ENCODE results near the gene SPINK2. TPM values are rescaled to one million over a fixed set of nuclear protein-coding genes. Genes with fewer than 3 reads are reported as not detected.

Gene SPINK2
- total and polyA plus RNA-seq, 2 of the 8 experiments (the other 6 are each of a cell fraction or from before 2014, with no cell fraction given), result 0.89 to 1.4 TPM

DNA sequence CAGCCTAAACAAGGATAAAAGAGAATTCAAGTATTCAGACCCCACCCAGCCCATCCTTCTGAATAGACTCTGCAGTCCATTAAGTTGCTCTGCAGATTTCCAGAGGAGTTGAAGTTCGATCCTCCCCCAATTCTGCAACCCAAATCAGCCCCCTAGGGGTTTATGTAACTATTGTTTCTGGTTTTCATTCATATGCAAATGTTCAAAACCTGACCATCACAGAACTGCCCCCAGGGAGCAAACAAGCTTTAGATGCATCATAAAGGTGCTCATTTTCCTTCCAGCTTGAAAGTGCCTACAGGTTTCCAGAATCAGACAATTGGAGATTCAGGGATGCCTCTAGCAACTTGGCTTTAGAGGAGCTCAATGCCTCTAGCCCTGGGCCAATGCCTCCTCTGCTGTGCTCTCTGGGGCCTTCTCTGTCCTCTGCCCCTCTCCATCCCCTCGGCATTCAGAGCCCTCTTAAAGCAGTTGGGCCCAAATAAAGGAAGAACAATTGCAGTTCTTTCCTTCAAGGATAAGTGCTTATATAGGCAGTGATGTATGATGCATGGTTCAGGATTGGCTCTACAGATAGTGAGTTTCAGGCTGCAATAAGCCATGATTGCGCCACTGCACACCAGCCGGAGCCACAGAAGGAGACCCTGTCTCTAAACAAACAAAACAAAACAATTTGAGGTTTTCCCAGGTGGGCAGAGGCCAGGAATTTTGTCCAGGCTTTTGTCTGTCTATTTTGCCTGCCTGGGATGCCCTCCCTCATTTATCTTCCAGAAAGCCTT, 23.5 kb upstream of the SPINK2 start (continued):
- TF ChIP-seq, protein P1, sequence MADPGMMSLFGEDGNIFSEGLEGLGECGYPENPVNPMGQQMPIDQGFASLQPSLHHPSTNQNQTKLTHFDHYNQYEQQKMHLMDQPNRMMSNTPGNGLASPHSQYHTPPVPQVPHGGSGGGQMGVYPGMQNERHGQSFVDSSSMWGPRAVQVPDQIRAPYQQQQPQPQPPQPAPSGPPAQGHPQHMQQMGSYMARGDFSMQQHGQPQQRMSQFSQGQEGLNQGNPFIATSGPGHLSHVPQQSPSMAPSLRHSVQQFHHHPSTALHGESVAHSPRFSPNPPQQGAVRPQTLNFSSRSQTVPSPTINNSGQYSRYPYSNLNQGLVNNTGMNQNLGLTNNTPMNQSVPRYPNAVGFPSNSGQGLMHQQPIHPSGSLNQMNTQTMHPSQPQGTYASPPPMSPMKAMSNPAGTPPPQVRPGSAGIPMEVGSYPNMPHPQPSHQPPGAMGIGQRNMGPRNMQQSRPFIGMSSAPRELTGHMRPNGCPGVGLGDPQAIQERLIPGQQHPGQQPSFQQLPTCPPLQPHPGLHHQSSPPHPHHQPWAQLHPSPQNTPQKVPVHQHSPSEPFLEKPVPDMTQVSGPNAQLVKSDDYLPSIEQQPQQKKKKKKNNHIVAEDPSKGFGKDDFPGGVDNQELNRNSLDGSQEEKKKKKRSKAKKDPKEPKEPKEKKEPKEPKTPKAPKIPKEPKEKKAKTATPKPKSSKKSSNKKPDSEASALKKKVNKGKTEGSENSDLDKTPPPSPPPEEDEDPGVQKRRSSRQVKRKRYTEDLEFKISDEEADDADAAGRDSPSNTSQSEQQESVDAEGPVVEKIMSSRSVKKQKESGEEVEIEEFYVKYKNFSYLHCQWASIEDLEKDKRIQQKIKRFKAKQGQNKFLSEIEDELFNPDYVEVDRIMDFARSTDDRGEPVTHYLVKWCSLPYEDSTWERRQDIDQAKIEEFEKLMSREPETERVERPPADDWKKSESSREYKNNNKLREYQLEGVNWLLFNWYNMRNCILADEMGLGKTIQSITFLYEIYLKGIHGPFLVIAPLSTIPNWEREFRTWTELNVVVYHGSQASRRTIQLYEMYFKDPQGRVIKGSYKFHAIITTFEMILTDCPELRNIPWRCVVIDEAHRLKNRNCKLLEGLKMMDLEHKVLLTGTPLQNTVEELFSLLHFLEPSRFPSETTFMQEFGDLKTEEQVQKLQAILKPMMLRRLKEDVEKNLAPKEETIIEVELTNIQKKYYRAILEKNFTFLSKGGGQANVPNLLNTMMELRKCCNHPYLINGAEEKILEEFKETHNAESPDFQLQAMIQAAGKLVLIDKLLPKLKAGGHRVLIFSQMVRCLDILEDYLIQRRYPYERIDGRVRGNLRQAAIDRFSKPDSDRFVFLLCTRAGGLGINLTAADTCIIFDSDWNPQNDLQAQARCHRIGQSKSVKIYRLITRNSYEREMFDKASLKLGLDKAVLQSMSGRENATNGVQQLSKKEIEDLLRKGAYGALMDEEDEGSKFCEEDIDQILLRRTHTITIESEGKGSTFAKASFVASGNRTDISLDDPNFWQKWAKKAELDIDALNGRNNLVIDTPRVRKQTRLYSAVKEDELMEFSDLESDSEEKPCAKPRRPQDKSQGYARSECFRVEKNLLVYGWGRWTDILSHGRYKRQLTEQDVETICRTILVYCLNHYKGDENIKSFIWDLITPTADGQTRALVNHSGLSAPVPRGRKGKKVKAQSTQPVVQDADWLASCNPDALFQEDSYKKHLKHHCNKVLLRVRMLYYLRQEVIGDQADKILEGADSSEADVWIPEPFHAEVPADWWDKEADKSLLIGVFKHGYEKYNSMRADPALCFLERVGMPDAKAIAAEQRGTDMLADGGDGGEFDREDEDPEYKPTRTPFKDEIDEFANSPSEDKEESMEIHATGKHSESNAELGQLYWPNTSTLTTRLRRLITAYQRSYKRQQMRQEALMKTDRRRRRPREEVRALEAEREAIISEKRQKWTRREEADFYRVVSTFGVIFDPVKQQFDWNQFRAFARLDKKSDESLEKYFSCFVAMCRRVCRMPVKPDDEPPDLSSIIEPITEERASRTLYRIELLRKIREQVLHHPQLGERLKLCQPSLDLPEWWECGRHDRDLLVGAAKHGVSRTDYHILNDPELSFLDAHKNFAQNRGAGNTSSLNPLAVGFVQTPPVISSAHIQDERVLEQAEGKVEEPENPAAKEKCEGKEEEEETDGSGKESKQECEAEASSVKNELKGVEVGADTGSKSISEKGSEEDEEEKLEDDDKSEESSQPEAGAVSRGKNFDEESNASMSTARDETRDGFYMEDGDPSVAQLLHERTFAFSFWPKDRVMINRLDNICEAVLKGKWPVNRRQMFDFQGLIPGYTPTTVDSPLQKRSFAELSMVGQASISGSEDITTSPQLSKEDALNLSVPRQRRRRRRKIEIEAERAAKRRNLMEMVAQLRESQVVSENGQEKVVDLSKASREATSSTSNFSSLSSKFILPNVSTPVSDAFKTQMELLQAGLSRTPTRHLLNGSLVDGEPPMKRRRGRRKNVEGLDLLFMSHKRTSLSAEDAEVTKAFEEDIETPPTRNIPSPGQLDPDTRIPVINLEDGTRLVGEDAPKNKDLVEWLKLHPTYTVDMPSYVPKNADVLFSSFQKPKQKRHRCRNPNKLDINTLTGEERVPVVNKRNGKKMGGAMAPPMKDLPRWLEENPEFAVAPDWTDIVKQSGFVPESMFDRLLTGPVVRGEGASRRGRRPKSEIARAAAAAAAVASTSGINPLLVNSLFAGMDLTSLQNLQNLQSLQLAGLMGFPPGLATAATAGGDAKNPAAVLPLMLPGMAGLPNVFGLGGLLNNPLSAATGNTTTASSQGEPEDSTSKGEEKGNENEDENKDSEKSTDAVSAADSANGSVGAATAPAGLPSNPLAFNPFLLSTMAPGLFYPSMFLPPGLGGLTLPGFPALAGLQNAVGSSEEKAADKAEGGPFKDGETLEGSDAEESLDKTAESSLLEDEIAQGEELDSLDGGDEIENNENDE (IDR thresholded peaks at IDR 0.05; ENCODE audit: insufficient replicate concordance, low read length), result peak; percentile 88
- TF ChIP-seq CBX5 (IDR thresholded peaks at IDR 0.05; ENCODE audit: low read depth, low read length) (no peak), SAP30 (IDR thresholded peaks at IDR 0.05; ENCODE audit: insufficient read depth, insufficient replicate concordance, low read length) (no peak), JUND (IDR thresholded peaks at IDR 0.05; ENCODE audit: low read length) (no peak), RAD21 (IDR thresholded peaks at IDR 0.05 in 1 of 2, conservative IDR thresholded peaks at IDR 0.05 in 1 of 2; ENCODE audit: low read depth in 2 of 2, low read length in 2 of 2) (peak; percentile 6 to 20; a peak in 1 of 4 replicates), ZNF274 (IDR thresholded peaks at IDR 0.05; ENCODE audit: borderline replicate concordance, extremely low read depth, low read length) (no peak), KDM4A (IDR thresholded peaks at IDR 0.05; ENCODE audit: low read depth, low read length, severe bottlenecking) (no peak)
- TF ChIP-seq, protein P2, sequence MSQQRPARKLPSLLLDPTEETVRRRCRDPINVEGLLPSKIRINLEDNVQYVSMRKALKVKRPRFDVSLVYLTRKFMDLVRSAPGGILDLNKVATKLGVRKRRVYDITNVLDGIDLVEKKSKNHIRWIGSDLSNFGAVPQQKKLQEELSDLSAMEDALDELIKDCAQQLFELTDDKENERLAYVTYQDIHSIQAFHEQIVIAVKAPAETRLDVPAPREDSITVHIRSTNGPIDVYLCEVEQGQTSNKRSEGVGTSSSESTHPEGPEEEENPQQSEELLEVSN (IDR thresholded peaks at IDR 0.05), result no peak

All from H1 (cell line).